ENCODE data around the gene RNF183.
A peak's percentile ranks its signal among the peaks of the same experiment; 100 is the strongest.

RNF183 gene, protein sequence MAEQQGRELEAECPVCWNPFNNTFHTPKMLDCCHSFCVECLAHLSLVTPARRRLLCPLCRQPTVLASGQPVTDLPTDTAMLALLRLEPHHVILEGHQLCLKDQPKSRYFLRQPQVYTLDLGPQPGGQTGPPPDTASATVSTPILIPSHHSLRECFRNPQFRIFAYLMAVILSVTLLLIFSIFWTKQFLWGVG

DNA sequence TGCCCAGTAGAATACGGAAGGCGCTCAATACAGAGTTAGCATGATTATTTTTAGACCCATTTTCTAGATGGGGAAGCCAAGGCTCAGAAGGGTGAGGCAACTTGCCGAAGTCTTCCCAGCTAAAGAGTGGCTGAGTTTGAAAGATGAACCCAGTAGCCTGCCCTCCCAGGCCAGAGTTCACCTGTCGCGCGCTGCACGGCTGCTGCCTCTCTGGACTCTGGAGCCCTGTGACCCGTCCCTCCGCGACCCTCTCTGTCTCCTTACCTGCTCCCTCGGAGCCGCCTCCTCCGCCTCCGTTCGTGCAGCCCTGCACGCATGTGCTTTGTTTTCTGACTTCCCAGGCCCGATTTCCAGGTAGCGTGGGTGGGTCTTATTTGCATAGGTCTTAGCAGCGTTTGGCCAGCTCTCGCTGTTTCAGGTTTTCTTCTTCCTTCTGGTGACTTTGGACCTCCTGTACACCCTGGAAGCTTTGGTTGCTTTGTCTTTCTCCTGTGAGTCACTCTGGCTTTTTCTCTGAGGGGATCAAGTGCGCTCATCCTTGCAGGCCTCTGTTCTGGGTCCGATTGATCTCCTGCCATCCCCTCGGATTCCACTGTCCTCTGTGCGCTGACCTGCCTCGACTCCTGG is at the start of gene RNF183:
RNF183 (minus strand) TSS at position 585 of the 627 bp plus-strand sequence. CDS start 5,192 bp downstream, outside the sequence.
- DNase-seq (ENCODE audit: low read depth), result no peak

DNA sequence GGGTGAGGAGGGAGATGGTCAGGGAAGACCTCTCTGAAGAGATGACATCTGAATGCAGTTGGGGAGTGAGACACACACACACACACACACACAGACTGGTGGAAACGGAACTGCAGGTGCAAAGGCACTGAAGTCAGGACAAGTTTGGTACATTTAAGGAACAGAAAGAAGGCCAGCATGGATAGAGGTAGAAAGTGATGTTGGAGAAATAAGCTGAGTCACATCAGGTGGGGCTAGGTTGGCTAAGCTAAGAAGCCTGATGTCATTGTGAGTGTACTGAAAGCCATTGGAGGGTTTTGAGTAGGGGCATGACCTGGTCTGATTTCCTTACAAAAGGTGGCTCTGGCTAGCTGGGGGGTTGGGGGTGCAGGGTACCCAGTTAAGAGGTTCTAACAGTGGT is 49.2 kb upstream of the RNF183 start:
- DNase-seq (ENCODE audit: low read depth), result no peak

DNA sequence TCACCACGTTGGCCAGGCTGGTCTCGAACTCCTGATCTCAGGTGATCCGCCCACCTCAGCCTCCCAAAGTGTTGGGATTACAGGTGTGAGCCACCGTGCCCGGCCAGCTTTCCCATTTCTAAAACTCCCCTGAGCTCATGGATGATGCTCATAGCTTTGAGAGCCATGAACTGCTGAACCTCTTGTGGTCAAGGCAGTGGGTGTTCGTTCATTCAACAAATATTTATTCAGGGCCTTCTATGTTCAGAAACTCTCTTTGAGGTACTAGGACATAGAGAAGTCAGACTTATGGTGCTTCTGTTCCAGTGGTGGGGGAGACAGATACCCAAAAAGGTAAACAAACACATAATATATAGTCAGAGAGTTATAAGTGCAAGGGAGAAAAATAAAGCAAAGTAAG is 48.8 kb upstream of the RNF183 start:
- DNase-seq (ENCODE audit: low read depth), result no peak

DNA sequence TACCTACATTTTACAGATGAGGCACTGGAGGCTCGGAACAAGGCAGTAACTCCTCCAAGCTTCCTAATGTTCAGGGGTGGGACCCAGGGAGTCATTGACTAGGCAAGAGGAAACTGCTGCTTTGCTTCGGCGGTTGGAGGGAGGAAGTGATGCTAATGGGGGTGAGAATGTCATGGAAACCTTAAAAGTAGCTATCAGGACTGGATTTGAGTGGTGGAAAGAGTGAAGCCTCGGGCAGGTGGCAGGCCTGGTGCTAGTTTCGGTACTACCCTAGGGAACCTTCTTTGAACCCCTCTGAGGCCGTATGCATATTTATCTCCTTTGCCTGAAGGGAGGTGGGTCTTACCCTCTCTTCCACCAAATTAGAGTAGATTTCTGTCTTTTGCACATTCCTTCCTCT is 47.8 kb upstream of the RNF183 start:
- DNase-seq (ENCODE audit: low read depth), result no peak

DNA sequence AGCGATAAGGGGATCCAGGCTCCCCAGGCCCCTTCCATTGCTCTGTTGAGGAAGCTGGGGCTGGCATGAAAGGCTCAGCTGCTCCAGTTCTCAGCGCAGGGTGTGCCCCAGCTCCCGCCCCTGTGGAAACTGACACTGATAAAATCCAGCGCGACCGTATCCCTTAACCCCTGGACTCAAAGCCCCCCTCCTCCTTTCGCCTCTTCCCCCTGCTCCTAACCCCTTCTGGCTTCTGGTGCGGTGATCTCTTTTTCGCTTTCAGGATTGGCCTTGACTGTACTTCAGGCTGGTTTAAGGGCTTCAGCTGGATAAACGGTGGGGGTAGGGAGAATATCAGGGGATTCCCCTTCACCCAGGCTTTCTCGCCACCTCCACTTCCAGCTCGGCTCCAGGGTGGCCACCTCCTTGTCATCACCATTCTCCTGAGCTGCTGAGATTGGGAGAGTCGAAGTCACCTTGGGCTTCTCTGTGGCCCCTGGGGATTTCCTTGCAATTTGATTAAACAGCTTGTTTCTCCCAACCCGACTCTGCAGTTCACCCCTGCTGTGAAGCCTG is 47.0 kb upstream of the RNF183 start:
- no peak for DNase-seq (ENCODE audit: low read depth)

DNA sequence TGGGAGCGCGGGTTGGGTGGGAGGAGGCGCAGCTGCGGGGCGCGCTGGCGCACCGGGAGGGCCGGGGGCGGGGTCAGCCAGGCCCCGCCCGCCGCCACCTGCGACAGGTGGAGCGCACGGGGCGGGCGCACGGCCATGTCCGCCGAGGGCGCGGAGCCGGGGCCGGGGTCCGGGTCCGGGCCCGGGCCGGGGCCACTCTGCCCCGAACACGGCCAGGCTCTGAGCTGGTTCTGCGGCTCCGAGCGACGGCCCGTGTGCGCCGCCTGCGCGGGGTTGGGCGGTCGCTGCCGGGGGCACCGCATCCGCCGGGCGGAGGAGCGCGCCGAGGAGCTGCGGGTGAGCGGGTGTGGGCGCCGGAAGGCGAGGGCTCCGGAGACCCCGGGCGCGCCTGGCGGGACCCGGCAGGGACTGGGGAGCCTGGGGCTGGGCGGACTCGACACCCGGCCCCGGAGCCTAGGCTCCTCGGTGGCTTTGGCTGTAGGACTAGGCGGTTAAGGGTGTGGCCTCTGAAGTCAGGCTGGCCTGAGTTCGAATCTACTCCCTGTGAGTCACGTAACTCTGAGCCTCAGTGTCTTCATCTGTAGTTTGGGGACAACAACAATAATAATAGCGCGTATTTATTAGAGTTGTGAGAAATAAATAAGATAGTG is 46.4 kb upstream of the RNF183 start, which contains the start of gene BSPRY:
BSPRY (plus strand) TSS at position 97 of the 650 bp plus-strand sequence; CDS start at position 136, 39 bp downstream.
- no peak for DNase-seq (ENCODE audit: low read depth)

DNA sequence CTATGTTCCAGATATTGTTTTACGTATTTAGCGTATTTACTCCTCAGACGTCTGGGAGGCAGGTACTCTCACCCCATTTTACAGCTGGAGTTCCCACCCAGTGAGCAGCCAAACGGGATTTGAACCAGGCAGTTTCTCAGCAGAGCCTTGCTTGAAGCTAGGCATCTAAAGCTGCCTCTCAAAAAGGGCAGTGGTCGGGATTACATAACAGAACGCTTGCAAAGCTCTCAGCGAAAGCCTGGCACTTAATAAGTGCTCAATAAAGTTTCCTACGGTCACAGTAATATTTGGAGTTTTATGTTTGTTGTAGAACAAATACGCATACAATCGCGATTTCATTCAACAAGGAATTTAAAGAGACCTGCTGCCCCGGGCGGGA is 45.9 kb upstream of the RNF183 start:
- DNase-seq (ENCODE audit: low read depth), result no peak

DNA sequence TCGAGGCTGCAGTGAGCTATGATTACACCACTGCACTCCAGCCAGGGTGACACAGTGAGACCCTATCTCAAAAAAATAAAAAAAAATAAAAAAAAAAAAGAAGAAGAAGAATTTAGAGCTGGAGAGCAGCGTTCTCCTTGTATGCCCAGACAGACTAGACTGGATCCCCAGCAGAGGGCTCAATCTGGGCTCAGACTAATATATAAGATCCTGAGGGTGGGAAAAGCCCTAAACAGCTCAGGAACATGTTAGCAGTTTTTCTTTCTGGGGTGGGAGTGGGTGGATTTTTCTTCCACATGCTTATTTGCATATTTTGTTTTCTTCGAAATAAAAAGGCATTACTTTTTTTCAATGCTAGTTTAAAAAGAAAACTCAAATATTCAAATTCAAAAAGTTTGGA is 45.3 kb upstream of the RNF183 start:
- no peak for DNase-seq (ENCODE audit: low read depth)

DNA sequence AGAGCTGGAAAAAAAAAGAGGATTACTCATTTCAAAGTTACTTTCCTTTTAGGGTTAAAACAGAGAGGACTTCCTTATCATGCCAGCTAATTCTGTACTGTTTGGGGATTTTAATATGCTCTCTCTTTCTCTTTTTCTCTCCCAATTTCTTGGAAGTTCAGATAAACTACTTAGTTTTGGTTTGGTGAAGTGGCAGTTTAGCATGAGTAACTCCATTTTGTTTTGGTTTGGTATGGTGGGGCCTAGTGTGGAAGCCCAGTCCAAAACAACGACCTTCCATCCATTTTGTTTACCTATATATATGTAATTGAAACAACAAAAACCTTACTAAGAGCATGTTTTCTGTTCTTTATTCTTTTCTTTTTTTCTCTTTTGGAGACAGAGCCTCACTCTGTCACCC is 42.5 kb upstream of the RNF183 start:
- no peak for DNase-seq (ENCODE audit: low read depth)

DNA sequence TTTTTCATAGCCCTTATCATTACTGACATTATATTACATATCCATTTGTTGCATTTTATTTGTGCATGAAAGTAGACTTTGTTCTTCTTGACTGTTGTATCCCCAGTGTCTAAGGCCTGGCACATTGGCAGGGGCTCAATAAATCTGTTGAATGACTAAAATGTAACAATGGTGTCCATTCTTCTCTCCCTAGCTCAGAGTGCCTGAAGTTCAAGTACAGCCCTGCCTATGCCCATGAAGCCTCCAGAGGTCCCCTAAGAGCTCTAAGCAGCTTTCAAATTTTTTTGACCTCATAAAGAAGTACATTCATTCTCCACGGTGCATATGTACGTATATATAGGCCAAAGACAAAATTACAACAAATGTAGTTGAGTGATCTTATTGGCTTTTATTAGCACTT is 42.0 kb upstream of the RNF183 start:
- DNase-seq (ENCODE audit: low read depth), result no peak

DNA sequence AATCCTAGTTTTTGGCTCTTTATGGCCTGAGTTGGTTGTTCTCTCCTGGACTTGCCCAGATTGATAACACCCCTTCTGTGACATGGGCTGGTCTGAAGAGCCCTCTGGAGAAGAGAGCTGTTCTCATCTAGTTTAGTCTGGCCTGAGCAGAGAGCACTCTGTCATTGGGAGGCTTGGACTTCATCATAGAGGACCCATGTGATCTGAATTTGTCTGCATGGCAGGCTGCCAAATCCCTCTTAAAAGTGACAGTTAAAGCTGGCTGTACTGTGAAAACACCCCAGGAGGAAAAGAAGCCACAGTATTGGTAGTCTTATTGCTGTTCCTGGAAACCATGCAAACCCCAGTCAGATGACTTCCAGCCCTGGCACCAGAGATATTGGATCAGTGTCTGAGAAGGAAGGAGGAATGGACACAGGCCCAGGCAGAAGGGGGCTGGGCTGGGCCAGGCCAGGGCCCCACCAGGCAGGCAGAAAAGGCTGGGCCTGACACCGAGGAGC is 40.6 kb upstream of the RNF183 start:
- no peak for DNase-seq (ENCODE audit: low read depth)

DNA sequence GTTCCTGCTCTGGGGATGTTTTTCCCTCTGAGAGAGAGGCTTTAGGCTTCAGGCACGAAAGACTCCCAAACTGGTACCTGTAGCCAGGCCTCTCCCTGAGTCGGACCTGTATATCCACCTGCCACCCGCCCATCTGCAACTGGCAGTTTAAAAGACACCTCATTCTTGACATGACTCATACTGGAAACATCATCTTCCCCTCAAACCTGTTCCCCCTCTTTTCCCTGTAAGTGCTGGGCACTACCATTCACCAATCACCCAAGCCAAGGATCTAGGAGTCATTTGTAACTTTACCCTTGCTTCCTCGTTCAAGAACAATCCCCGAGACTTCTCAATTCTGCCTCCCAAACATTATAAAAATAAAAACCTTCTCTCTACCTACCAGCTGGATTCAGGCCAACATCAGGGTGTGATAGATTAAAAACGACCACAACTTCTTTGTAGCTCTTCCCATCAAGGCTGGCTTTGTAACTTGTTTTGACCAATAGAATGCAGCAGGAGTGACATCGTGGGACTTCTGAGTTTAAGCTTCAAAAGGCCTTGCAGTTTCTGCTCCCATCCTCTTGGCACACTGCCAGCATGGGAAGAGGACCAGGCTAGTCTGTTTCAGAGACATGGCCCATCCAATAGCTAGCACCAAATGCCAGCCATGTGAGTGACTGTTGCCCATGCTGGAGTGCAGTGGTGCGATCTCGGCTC is 38.7 kb upstream of the RNF183 start:
- DNase-seq (ENCODE audit: low read depth), result no peak

DNA sequence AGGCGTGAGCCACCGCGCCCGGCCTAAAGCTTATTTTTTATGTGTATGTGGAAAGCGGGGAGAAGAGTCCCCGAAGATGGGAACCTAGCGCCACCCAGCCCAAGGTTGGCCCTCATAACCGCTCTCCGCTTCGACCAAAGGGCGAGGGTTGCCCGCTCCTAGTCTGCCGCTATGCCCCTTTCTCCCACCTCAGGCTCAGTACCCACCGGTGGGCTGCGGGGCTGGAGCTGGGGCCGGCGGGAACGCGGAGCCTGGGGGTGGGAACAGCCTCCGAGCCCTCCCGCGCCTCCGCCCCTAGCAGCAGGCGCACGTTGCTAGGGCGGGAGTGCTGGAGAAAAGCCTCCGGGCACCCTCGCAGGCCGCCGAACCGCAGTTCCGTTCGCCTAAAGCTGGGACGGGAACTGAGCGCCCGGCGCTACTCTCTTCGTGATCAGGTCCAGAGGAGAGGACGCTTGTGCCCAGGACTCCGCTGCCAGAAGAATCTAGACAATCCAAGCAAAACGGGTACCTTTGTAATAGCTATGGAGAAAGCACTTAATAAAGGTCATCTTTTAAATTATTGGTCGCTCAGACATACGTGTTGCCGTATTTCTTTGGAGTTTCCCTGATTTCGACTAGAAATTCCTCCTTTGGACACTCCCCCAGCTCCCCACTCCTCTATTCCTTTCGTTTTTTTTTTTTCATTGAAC is 37.0 kb upstream of the RNF183 start, which contains the start of gene WDR31:
WDR31 (minus strand) TSS at position 265 of the 689 bp plus-strand sequence. CDS start 8,253 bp downstream, outside the sequence.
- peak; percentile 50 for DNase-seq (ENCODE audit: low read depth)

DNA sequence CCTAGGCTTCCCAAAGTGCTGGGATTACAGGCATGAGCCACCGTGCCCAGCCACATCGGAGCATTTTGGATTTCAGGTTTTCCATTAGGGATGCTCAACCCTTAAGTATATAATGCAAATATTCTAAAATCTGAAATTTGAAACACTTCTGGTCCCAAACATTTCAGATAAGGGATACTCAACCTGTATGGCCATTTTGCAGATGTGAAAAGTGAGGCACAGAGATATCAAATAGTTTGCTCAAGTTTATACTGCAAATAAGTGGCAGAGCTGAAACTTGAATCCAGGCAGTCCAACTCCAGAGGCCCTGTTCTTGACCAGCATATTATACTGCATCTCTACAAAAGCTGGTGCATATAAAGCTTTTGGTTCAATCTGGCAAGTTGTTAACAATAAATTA is 34.5 kb upstream of the RNF183 start:
- DNase-seq (ENCODE audit: low read depth), result no peak

DNA sequence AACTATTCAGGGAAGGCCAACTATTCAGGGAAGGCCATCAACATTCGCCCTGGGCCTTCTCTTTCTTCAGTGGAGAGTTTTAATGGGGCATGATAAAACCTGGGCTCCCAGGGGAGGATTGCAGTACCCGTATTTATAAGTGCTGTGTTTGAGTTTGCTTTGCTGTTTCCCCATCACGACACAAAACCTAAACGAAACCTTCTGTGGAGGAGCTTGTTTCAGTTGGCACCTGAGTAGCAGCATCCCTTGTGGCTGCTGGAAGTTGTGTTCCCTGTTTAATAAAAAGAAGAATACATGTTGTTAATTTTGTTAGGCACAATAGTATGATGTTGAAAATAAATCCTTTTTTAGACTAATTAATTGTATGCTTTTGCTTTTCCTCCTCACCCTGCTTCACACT is 28.6 kb upstream of the RNF183 start:
- DNase-seq (ENCODE audit: low read depth), result no peak

DNA sequence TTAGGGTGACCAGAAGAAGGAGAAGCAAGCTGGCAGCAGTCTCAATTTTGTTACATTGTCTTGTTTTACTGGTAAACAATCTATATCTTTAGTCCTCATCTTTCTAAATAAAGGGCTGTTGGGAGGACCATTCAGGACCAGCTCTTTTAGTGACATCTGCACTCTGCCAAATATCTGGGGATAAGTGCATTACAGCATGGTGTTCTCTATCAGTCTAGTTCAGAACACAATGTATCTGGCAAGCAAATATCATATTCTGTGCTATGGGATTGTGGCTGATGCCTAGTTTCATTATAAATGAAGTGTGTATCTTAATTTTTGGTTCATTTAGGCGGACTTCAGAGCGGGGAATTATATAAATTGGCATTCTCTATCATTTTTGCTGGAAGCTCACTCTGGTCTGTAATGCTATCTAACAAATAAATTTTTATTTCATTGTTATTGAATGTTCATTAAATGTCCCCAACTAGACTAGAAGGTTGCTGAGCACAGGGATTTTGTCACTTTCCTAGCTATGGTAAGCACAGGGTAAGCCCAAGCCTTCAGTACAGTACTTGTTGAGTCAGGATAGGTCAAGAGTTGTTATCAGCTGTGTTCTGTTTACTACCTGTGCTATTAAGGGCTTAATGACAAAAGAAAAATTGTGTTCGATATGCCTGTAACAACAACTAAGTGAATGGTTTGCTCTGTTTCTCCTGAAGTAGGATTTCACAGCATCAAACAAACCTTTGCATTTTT is 25.0 kb upstream of the RNF183 start:
- no peak for DNase-seq (ENCODE audit: low read depth)

DNA sequence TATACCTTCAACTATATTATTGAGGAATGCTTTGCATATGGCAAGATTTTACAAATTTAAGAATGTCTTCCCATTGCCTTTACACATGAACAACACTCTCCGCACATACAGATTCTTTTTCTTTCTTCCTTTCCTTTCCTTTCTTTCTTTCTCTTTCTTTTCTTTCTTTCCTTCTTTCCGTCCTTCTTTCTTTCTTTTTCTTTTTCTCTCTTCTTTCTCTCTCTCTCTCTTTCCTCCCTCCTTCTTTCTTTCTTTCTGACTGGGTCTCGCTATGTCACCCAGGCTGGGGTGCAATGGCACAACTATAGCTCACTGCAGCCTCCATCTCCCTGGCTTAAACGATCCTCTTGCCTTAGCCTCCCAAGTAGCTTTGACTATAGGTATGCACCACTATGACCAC is 23.1 kb upstream of the RNF183 start:
- no peak for DNase-seq (ENCODE audit: low read depth)

DNA sequence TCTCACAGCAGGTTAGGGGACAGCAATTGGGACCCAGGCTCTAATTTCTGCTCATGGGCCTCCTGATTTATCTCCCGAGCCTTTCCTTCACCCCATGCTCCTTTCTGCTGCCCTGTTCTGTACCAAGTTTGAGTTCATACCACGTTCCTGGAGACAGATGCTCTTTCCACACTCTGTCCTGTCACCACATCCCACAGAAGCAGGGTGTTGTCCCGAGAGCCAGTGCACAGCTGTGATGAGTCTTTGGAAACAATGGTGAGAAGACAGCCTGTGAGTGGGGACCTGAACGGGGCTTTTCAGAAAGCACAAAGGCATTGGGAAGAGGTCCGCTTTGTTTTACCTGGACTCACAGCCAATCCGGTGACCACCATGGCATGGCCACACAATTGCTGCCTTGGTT is 19.5 kb upstream of the RNF183 start:
- DNase-seq (ENCODE audit: low read depth), result no peak

DNA sequence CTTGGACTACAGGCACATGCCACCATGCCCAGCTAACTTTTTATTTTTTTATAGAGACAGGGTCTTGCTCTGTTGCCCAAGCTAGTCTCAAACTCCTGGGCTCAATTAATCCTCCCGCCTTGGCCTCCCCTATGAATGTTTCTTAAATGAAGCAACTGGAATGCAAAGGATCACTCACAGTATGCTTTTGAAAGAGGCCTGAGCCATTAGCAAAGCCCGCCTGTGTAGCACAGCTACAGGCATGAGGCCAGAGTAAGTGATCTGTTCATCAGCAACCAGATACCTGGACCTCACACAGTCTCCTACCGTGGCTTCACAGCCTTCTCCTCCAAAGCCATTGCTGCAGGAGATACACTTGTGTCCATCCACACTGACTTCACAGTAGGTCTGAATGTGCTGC is 16.9 kb upstream of the RNF183 start:
- no peak for DNase-seq (ENCODE audit: low read depth)

DNA sequence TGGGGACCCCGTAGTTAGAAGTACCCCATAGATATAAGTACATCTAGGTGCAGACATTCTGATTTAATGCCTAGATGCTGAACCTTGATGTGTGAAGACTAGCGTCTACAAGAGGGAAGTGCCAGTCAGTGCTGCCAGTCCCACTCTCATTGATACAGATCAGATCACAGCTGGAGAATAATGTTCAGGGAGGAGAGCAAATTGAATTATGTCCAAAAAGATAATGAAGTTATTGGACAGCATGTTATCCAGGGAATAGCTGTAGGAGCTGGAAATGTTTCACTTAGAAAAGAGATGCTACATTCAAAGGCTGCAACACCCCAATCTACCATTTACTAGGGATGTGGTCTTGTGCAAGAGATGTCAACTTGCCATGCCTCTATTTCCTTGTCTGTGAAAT is 15.9 kb upstream of the RNF183 start:
- DNase-seq (ENCODE audit: low read depth), result no peak

DNA sequence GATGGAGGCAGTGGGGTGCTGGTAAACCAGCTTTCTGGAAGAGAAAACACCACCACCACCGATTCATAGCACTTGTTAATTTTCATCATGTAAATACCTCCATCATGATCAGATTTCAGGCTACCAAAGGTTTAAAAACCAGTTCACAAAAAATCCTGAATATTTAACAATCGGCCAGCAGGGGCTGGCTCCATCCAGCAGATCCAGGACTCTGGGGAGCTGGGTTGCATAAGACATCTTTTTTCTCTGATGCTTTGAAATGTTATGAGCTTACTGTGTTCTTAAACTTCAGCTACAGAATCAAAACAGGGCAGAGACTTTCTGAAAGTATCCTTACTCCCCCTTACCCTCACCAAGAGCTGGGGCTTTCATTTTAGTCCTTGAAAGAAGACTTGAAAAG is 14.6 kb upstream of the RNF183 start:
- no peak for DNase-seq (ENCODE audit: low read depth)
